GM12891 (cell line): ENCODE data around the gene SLC25A29.

ENCODE experiments used
- PAX5 ChIP-seq: IDR thresholded peaks from 2 replicates; pipeline ENCODE4 v1.6.1; 2011; ENCODE audit warnings: low read length, moderate library complexity, mild to moderate bottlenecking; ENCODE audit not compliant: insufficient read depth, severe bottlenecking
- POLR2A ChIP-seq: IDR thresholded peaks from 2 replicates; pipeline ENCODE4 v1.6.1; 2011; ENCODE audit warnings: low read depth, low read length, control low read depth
- POLR2AphosphoS5 ChIP-seq: IDR thresholded peaks from 2 replicates; pipeline ENCODE4 v1.6.1; 2011; ENCODE audit warnings: low read depth, low read length, control low read depth
- POU2F2 ChIP-seq: IDR thresholded peaks from 2 replicates; pipeline ENCODE4 v1.6.1; 2011; ENCODE audit warnings: low read depth, mild to moderate bottlenecking, control low read depth, low read length, moderate library complexity
- SPI1 ChIP-seq: IDR thresholded peaks from 2 replicates; pipeline ENCODE4 v1.6.1; 2011; ENCODE audit warnings: low read depth, low read length, control low read depth
- TAF1 ChIP-seq: IDR thresholded peaks from 2 replicates; pipeline ENCODE4 v1.6.1; 2011; ENCODE audit warnings: low read depth, low read length, control low read depth

- TF ChIP-seq POLR2AphosphoS5 (no peak), POLR2A (no peak), PAX5 (no peak), TAF1 (no peak), SPI1 (no peak), POU2F2 (no peak)
These were observed 20.3 kb downstream of the SLC25A29 start for GRCh38 chr14:100285913-100286400.
